T-helper 2 cell treated with Interferon-gamma antibody and Interleukin-4, amounts not matched to agents 5 μg/mL and 100 μg/mL, for 36 hours (primary cell): ENCODE data around the gene PCID2.

Source experiments
- DNase-seq: peaks from one replicate; pipeline ENCODE4 v3.0.0; 2021; ENCODE audit warnings: low spot score
- H3K27ac Mint-ChIP-seq: one replicate; pipeline ENCODE4 v1.8.0; 2021; ENCODE audit warnings: mild to moderate bottlenecking, mixed read lengths
- H3K27me3 Mint-ChIP-seq: one replicate; pipeline ENCODE4 v1.8.0; 2021; ENCODE audit warnings: low read depth, mixed read lengths
- H3K36me3 Mint-ChIP-seq: one replicate; pipeline ENCODE4 v1.8.0; 2021; ENCODE audit warnings: low read depth, mixed read lengths
- H3K4me1 Mint-ChIP-seq: one replicate; pipeline ENCODE4 v1.8.0; 2021; ENCODE audit warnings: low read depth, mixed read lengths
- H3K4me3 Mint-ChIP-seq: one replicate; pipeline ENCODE4 v1.8.0; 2022; ENCODE audit warnings: mild to moderate bottlenecking, moderate library complexity, mixed read lengths
- H3K9me3 Mint-ChIP-seq: one replicate; pipeline ENCODE4 v1.8.0; 2021; ENCODE audit warnings: mixed read lengths

The PCID2 gene

DNA sequence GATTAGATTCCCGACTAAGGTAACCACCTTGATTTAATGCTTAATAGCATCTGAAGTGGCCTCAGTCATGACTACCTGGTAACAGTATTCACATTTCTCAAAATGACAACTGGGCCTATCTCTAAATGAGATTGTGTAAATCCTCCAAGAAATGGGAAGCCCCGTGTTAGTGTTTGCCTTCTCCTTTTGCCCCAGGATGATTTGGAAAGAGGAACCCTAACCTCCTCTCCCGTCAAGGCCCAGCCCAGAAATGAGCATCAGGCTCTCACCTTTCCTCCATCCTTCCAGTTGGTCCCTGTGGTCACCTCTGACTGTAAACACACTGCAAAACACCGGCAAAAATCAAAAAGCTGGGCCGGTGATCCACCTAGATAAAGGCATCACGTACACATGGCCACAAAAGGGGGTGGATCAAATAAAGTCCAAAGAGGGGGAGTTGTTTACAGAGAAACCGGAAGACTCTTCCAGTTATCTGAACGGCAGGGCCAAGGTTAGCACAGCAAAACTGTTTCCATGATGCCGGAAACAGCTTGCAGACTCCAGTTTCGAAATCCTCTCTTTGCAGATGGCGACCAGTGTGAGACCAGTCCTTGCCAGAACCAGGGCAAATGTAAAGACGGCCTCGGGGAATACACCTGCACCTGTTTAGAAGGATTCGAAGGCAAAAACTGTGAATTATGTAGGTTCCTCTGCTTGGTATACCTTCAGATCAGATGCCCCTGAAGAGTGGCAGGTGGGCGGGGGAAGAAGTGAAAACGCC, 69.5 kb downstream of the PCID2 start:
- Mint-ChIP-seq H3K4me3 (no peak overlapping the region), H3K36me3 (no peaks in the 10 kb centered on the region), H3K27ac (no peak overlapping the region), H3K27me3 (peaks cover 17% of the 10 kb centered on the region), H3K9me3 (no peaks in the 10 kb centered on the region), H3K4me1 (no peaks in the 10 kb centered on the region)
- no peak for DNase-seq

DNA sequence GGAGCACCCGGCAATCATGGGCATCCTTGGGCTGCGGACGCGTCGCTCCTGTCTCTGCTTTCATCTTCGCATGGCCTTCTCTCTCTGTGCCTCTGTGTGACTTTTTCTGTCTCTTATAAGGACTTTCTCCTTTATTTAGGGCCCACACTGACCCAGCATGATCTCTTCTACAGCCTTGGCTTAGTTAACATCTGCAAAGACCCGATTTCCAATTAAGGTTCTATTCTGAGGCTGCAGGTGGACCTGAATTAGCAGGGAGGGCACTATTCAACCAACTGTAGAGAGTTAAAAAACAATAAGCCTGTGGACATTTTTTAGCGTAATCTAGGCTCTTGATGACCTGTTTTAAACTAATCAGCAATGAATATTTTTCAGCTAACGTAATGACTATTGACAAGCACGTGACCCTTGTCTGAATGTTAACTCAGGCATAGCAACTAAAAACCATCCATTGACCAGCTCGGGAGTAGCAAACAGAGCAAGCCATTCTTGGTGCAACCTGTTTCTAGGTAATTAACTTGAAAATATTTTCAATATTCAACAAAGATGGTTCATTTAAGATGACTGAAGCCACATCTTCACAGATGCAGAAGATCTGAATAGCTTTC, 70.7 kb downstream of the PCID2 start:
- H3K36me3 Mint-ChIP-seq: no peaks in the 10 kb centered on the region
- H3K27me3 Mint-ChIP-seq: peaks cover 23% of the 10 kb centered on the region
- no peaks in the 10 kb centered on the region for H3K9me3 Mint-ChIP-seq
- no peak overlapping the region for H3K27ac Mint-ChIP-seq
- H3K4me3 Mint-ChIP-seq: no peak overlapping the region
- no peak for DNase-seq
- no peaks in the 10 kb centered on the region for H3K4me1 Mint-ChIP-seq

DNA sequence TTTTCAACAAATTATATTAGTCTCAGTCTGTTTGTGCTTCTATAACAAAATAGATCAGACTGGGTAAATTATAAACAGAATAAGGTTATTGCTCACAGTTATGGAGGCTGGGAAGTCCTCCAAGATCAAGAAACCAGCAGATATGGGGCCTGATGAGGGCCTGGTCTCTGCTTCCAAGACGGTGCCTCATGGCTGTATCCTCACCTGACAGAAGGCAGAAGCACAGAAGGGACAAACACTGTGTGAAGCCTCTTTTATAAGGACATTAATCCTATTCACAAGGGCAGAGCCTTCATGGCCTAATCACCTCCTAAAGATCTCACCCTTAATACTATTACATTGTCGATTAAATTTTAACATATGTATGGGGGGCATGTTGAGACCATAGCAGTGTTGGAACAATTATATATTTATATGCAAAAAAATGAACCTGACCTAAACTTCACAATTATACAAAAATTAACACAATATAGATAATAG, 73.1 kb downstream of the PCID2 start:
- no peak for DNase-seq
- no peak overlapping the region for H3K27ac Mint-ChIP-seq
- H3K27me3 Mint-ChIP-seq: peaks cover 42% of the 10 kb centered on the region
- no peaks in the 10 kb centered on the region for H3K36me3 Mint-ChIP-seq
- no peak overlapping the region for H3K4me3 Mint-ChIP-seq
- no peaks in the 10 kb centered on the region for H3K9me3 Mint-ChIP-seq
- no peaks in the 10 kb centered on the region for H3K4me1 Mint-ChIP-seq

DNA sequence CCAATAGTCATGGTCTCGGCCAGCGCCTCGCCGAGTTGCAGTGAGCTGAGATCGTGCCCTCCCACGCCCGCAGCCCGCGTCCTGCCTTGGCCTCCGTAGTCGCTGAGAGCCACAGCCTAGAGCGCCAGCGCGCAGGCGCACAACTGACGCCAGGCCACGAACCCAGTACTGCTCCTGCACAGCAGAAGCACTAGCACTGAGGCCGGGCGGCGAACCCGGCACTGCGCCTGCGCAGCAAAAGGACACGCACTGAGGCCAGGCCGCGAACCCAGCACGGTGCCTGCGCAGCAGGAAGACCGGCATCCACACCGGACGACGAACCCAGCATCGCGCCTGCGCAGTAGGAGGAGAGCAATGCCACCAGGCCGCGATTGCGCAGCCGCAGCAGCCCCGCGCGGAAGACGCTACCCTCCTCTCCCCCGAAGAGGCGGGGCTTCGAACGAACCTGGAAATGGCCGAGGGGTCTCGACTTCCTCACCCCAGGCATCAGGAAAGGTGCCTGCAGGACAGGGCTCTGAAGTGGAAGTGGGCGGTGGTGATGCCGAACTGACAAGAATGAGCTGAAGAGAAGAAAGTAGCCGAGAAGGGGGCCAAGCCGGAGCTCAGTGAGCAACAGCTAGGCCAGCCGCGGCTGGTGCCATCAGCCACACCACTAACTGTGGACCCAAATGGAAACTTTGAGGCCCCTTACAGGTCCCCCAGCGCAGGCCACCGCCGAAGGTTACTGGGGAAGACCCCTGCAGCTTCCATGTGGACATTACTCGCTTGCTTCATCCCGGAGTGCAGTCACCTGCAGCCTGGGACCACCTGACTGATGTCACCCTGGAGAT, 78.3 kb downstream of the PCID2 start:
- DNase-seq: no peak

DNA sequence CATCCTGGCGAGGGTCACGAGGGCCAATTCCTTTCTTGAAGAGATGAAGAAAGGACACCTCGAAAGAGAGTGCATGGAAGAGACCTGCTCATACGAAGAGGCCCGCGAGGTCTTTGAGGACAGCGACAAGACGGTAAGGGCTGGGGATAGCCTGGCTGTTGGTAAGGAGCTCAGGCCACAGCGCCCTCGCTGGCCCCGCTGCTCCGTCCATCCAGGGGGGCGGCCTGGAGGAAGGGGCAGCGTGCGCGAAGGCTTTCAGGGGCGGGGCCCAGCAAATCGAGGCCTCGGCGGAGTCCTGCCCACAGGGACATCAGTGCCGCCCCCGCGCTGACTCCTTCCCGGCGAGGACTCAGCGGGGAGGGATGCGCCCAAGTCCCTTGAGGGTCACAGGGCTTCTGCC, 79.0 kb downstream of the PCID2 start:
- H3K36me3 Mint-ChIP-seq: no peaks in the 10 kb centered on the region
- H3K27ac Mint-ChIP-seq: no peak overlapping the region
- H3K4me3 Mint-ChIP-seq: no peak overlapping the region
- no peak for DNase-seq
- peaks cover 2% of the 10 kb centered on the region for H3K4me1 Mint-ChIP-seq
- H3K9me3 Mint-ChIP-seq: no peaks in the 10 kb centered on the region
- H3K27me3 Mint-ChIP-seq: peaks cover 51% of the 10 kb centered on the region

More for the DNA sequence above, 78.3 kb downstream of the PCID2 start:
- Mint-ChIP-seq H3K36me3 (no peaks in the 10 kb centered on the region), H3K27me3 (peaks cover 52% of the 10 kb centered on the region), H3K4me1 (peaks cover 2% of the 10 kb centered on the region), H3K9me3 (no peaks in the 10 kb centered on the region), H3K27ac (no peak overlapping the region), H3K4me3 (peak overlapping the region; percentile 15)
